B cell (primary cell): ENCODE measurements around the gene CACNA1H. TPM values are rescaled to one million over a fixed set of nuclear protein-coding genes. Genes with fewer than 3 reads are reported as not detected.

Source experiments
- ATAC-seq: fragments of 200-7000 bp; cut with Tn5 transposase; one replicate; pipeline ENCODE4 v1.10.0; 2021; ENCODE audit warnings: low read depth, mild to moderate bottlenecking, moderate number of reproducible peaks, moderate library complexity
- CTCF ChIA-PET: fragments of 350-600 bp; sonication (Branson Sonifier 250); formaldehyde crosslinking; loops from one replicate; lab custom pipeline; 2021; ENCODE audit warnings: antibody characterized with exemption, inconsistent platforms; lab: Charles Lee
- POLR2A ChIA-PET: fragments of 350-600 bp; sonication (Branson Sonifier 250); formaldehyde crosslinking; loops from one replicate; lab custom pipeline; 2021; ENCODE audit warnings: antibody characterized with exemption; lab: Charles Lee
- DNase-seq: peaks from one replicate; pipeline ENCODE4 v3.0.0; 2013
- H2AFZ ChIP-seq: 2 replicates; pipeline ENCODE4 v1.6.1; 2012; ENCODE audit warnings: mild to moderate bottlenecking, low read depth, low read length; ENCODE audit not compliant: insufficient read depth, poor library complexity, severe bottlenecking
- H3K27ac ChIP-seq, 2 donors: 1 replicate in 1 of 2; 2 replicates in 1 of 2; pipeline ENCODE4 v1.5.1; 2012 to 2013; ENCODE audit warnings: low read length in 2 of 2, mild to moderate bottlenecking in 2 of 2, moderate library complexity in 1 of 2
- H3K27me3 ChIP-seq, 4 experiments: fragments of 200-600 bp in 1 of 4; sonication (generic) in 1 of 4; replicated peaks in 1 of 4; 1 replicate in 2 of 4; 2 replicates in 2 of 4; pipeline versions ENCODE4 v1.6.1 to v1.7.0; 2013 to 2016; ENCODE audit warnings: low read length in 3 of 4, mild to moderate bottlenecking in 2 of 4, mixed read lengths in 1 of 4, moderate library complexity in 1 of 4; ENCODE audit not compliant: insufficient read depth in 4 of 4, control insufficient read depth in 3 of 4; ENCODE audit errors: control extremely low read depth in 1 of 4
- H3K36me3 ChIP-seq, 2 experiments: replicated peaks in 1 of 2; 1 replicate in 1 of 2; 2 replicates in 1 of 2; pipeline versions ENCODE4 v1.6.1 to v1.7.1; 2013; ENCODE audit warnings: low read length in 1 of 2; ENCODE audit not compliant: insufficient read depth in 2 of 2, control insufficient read depth in 1 of 2; ENCODE audit errors: control extremely low read depth in 1 of 2, extremely low read depth in 1 of 2
- H3K4me1 ChIP-seq, 2 donors: fragments of 200-600 bp in 1 of 2; sonication (generic) in 1 of 2; 1 replicate in 1 of 2; 2 replicates in 1 of 2; pipeline versions ENCODE4 v1.5.1 to v1.6.1; 2013 to 2017; ENCODE audit warnings: low read length in 2 of 2; ENCODE audit not compliant: control insufficient read depth in 2 of 2, insufficient read depth in 2 of 2
- H3K4me2 ChIP-seq: replicated peaks from 2 replicates; pipeline ENCODE3; 2012; ENCODE audit warnings: mild to moderate bottlenecking, low read depth, low read length; ENCODE audit not compliant: poor library complexity, severe bottlenecking
- H3K4me3 ChIP-seq, 5 experiments: fragments of 200-600 bp in 1 of 5; sonication (generic) in 1 of 5; 1 replicate in 3 of 5; 2 replicates in 2 of 5; pipeline versions ENCODE4 v1.5.1 to v1.7.0; 2011 to 2016; ENCODE audit warnings: low read length in 4 of 5, mild to moderate bottlenecking in 4 of 5, low read depth in 2 of 5, control low read depth in 1 of 5, moderate library complexity in 1 of 5; ENCODE audit not compliant: insufficient read depth in 1 of 5; ENCODE audit errors: control extremely low read depth in 1 of 5, extremely low read depth in 1 of 5
- H3K79me2 ChIP-seq: fragments of 200-600 bp; sonication (generic); one replicate; pipeline ENCODE4 v1.6.0; 2016; ENCODE audit warnings: low read length; ENCODE audit not compliant: control insufficient read depth, insufficient read depth
- H3K9ac ChIP-seq: fragments of 200-600 bp; sonication (generic); 2 replicates; pipeline ENCODE4 v1.6.1; 2017; ENCODE audit warnings: mild to moderate bottlenecking, low read length, moderate library complexity
- H3K9me3 ChIP-seq, 3 donors: one replicate each; pipeline versions ENCODE4 v1.6.1 to v1.7.1; 2013; ENCODE audit warnings: low read length in 2 of 3; ENCODE audit not compliant: control insufficient read depth in 2 of 3, insufficient read depth in 1 of 3; ENCODE audit errors: control extremely low read depth in 1 of 3
- H4K20me1 ChIP-seq: 2 replicates; pipeline ENCODE4 v1.6.0; 2012; ENCODE audit warnings: mild to moderate bottlenecking, low read length; ENCODE audit not compliant: insufficient read depth, control insufficient read depth, poor library complexity, severe bottlenecking
- H3K27ac Mint-ChIP-seq: one replicate; pipeline ENCODE4 v1.8.0; 2021; ENCODE audit warnings: mixed read lengths
- H3K27me3 Mint-ChIP-seq: one replicate; pipeline ENCODE4 v1.8.0; 2021; ENCODE audit warnings: mixed read lengths
- H3K4me1 Mint-ChIP-seq: one replicate; pipeline ENCODE4 v1.8.0; 2021; ENCODE audit warnings: mixed read lengths
- H3K4me3 Mint-ChIP-seq: one replicate; pipeline ENCODE4 v1.8.0; 2021; ENCODE audit warnings: mixed read lengths
- H3K9me3 Mint-ChIP-seq: one replicate; pipeline ENCODE4 v1.8.0; 2022; ENCODE audit warnings: mixed read lengths; ENCODE audit not compliant: insufficient read depth
- EZH2 ChIP-seq: IDR thresholded peaks from 2 replicates; pipeline ENCODE4 v1.6.1; 2012; ENCODE audit warnings: borderline replicate concordance, low read depth, mild to moderate bottlenecking, moderate library complexity, low read length; ENCODE audit not compliant: insufficient read depth, poor library complexity, severe bottlenecking
- WGBS: methylation state at CpG from one replicate; pipeline ENCODE4 v1.1.5; 2013; ENCODE audit warnings: missing lambda C conversion rate; ENCODE audit not compliant: insufficient coverage; 5-methylcytosine and 5-hydroxymethylcytosine counted together
- intact Hi-C: fragments of 100-400 bp; cut with micrococcal nuclease; formaldehyde crosslinking; loops from one replicate; pipeline ENCODE4 v1.10.0; 2022
- polyA plus RNA-seq: library from polyadenylated mRNA; depleted of rRNA; stranded (reverse); fragments of >200 nt; gene quantifications from 2 replicates; pipeline ENCODE4 v1.2.3, GENCODE V29; 2012
- total RNA-seq, 2 donors: library from RNA; stranded (reverse); fragments of 120-200 nt in 1 of 2; gene quantifications; 1 replicate in 1 of 2; 2 replicates in 1 of 2; pipeline versions ENCODE4 v1.2.3 to v1.2.4, GENCODE V29; 2013 to 2022
- TF ChIP-seq, protein P1 (sequence below): fragments of 200-600 bp; IDR thresholded peaks from one replicate; pipeline ENCODE4 v1.8.0; 2022; ENCODE audit warnings: antibody characterized with exemption, mild to moderate bottlenecking

The CACNA1H gene
- total and polyA plus RNA-seq, 2 donors (not counting 1 experiment from before 2014, with no cell fraction given), result 0.05 to 0.10 TPM

DNA sequence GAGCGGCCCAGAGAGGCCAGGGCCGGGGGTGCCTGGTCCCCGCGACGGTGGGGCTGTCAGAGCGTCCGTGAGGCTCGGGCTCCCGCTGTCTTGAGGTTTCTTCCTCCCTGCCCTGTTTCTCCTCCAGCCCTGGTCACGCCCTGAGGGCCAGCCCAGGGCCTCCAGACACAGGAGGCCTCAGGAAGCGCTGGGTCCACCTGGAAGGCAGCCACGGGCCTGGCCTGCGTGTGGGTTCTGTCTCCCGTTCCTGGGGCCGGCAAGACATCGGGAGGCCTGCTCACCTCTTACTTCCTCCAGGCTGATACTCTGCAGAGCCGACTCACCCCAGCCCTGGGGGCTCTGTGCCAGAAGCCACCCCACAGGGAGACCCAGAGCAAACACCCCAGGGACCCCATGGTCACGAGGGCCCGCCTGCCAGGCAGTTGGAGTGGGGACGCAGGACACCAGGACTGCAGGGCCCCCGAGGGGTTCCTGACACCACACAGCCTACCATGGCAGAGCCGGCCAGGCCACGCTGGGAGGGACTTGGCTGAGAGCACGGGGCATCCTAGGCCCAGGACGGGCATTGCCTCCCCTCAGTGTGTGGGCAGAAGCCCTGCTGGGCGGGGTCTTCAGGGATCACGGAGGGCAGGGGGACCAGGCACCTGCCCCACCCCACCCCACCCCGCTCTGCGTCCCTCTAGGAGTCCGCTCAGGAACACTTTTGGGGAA, 18.9 kb upstream of the CACNA1H start:
- 55% methylated on average over 23 of the region's 30 CpGs for WGBS
- no peak overlapping the region for H2AFZ ChIP-seq
- no peaks in the 10 kb centered on the region for H3K9me3 Mint-ChIP-seq
- H3K27me3 ChIP-seq, result no peaks in the 10 kb centered on the region
- ChIA-PET CTCF (no interaction called here), POLR2A (no interaction called here)
- H3K4me1 Mint-ChIP-seq, result no peaks in the 10 kb centered on the region
- no peak overlapping the region for H3K9ac ChIP-seq
- no peak overlapping the region for H3K27ac ChIP-seq
- no peak for ATAC-seq
- H3K4me2 ChIP-seq, result no peak overlapping the region
- no peak for DNase-seq
- no peaks in the 10 kb centered on the region for H3K79me2 ChIP-seq
- H4K20me1 ChIP-seq, result no peaks in the 10 kb centered on the region
- no peaks in the 10 kb centered on the region for H3K4me1 ChIP-seq
- H3K27me3 Mint-ChIP-seq, result peaks cover 6% of the 10 kb centered on the region
- intact Hi-C loops, result no loop called here
- no peak overlapping the region for H3K4me3 ChIP-seq
- TF ChIP-seq EZH2, result no peak
- TF ChIP-seq, protein P1, sequence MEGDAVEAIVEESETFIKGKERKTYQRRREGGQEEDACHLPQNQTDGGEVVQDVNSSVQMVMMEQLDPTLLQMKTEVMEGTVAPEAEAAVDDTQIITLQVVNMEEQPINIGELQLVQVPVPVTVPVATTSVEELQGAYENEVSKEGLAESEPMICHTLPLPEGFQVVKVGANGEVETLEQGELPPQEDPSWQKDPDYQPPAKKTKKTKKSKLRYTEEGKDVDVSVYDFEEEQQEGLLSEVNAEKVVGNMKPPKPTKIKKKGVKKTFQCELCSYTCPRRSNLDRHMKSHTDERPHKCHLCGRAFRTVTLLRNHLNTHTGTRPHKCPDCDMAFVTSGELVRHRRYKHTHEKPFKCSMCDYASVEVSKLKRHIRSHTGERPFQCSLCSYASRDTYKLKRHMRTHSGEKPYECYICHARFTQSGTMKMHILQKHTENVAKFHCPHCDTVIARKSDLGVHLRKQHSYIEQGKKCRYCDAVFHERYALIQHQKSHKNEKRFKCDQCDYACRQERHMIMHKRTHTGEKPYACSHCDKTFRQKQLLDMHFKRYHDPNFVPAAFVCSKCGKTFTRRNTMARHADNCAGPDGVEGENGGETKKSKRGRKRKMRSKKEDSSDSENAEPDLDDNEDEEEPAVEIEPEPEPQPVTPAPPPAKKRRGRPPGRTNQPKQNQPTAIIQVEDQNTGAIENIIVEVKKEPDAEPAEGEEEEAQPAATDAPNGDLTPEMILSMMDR, result no peak
- peaks cover 0 to 8% (median 0%) of the 10 kb centered on the region in 3 donors for H3K9me3 ChIP-seq
- H3K27ac Mint-ChIP-seq, result no peak overlapping the region
- no peak overlapping the region for H3K4me3 Mint-ChIP-seq
- H3K36me3 ChIP-seq, result no peaks in the 10 kb centered on the region

GRCh38 chr16:1134776-1135458, 18.0 kb upstream of the CACNA1H start:
- peaks cover 7% of the 10 kb centered on the region for H3K27me3 Mint-ChIP-seq
- no peaks in the 10 kb centered on the region for H3K4me1 ChIP-seq
- intact Hi-C loops, result no loop called here
- no peak for ATAC-seq
- no peaks in the 10 kb centered on the region for H3K27me3 ChIP-seq
- peaks cover 0 to 5% (median 0%) of the 10 kb centered on the region in 3 donors for H3K9me3 ChIP-seq
- H2AFZ ChIP-seq, result no peak overlapping the region
- H3K27ac Mint-ChIP-seq, result no peak overlapping the region
- no peaks in the 10 kb centered on the region for H3K9me3 Mint-ChIP-seq
- H3K79me2 ChIP-seq, result no peaks in the 10 kb centered on the region
- H3K4me2 ChIP-seq, result no peak overlapping the region
- POLR2A ChIA-PET, result no interaction called here
- no peaks in the 10 kb centered on the region for H3K36me3 ChIP-seq
- no peak overlapping the region for H3K27ac ChIP-seq
- H3K9ac ChIP-seq, result no peak overlapping the region
- 83% methylated on average over 26 of the region's 30 CpGs for WGBS
- no peak overlapping the region for H3K4me3 ChIP-seq
- no peak for DNase-seq
- no peaks in the 10 kb centered on the region for H4K20me1 ChIP-seq
- no peaks in the 10 kb centered on the region for H3K4me1 Mint-ChIP-seq
- TF ChIP-seq EZH2, result no peak
- TF ChIP-seq, protein P1, result no peak
- CTCF ChIA-PET, result no interaction called here
- no peak overlapping the region for H3K4me3 Mint-ChIP-seq
